ENCODE results near the gene TBPL1. TPM values are rescaled to one million over a fixed set of nuclear protein-coding genes. Genes with fewer than 3 reads are reported as not detected.

Gene TBPL1
- total and polyA plus RNA-seq, 2 of the 13 experiments (the other 11 are each of a cell fraction or from before 2014, with no cell fraction given) = 25.3 to 39.3 TPM

- Histone ChIP-seq H3K4me3 (replicated peaks in 1 of 3; ENCODE audit: insufficient read depth in 1 of 3, low read depth in 2 of 3, low read length in 3 of 3) (no peak overlapping the region), H3K4me1 (ENCODE audit: insufficient read depth, low read length) (no peaks in the 10 kb centered on the region), H3K79me2 (ENCODE audit: insufficient read depth, low read length) (peaks cover 5% of the 10 kb centered on the region), H2AFZ (ENCODE audit: low read length) (no peak overlapping the region), H3K36me3 (replicated peaks in 1 of 2; ENCODE audit: control insufficient read depth in 1 of 2, insufficient read depth in 2 of 2, low read length in 2 of 2) (no peaks in the 10 kb centered on the region), H3K27me3 (ENCODE audit: control insufficient read depth in 1 of 2, insufficient read depth in 2 of 2, low read length in 2 of 2) (no peaks in the 10 kb centered on the region), H3K27ac (ENCODE audit: extremely low read length, insufficient read depth, low read length) (no peak overlapping the region), H4K20me1 (ENCODE audit: insufficient read depth, low read length) (0 out of 2 replicates have a peak, but pooled peaks cover 3% of the 10 kb centered on the region), H3K4me2 (ENCODE audit: low read depth, low read length) (no peak overlapping the region), H3K9me3 (ENCODE audit: low read length) (no peaks in the 10 kb centered on the region), H3K9ac (ENCODE audit: insufficient read depth, low read depth, low read length) (no peak overlapping the region)
- CTCF ChIA-PET (ENCODE audit: low intra/inter-chr PET ratio, low total read pairs) = no interaction called here
- POLR2A ChIA-PET = no interaction called here
- intact Hi-C loops (cut with micrococcal nuclease; ENCODE audit: unreplicated experiment) = no loop called here
- no peak for ATAC-seq
- WGBS (ENCODE audit: low lambda C conversion rate) = 100% methylated on average over 1 of the region's 1 CpG
- no peak for FAIRE-seq
- in situ Hi-C loops (cut with HindIII; ENCODE audit: extremely low pct_ligation_motif_present, low pct_unique_long_range_greater_than_20kb) = no loop called here
- BruUV-seq (replicated peaks) = no TSS peak
- no peak for TF ChIP-seq ZNF775 (CRISPR knock-in tag; IDR thresholded peaks at IDR 0.05; ENCODE audit: borderline replicate concordance)
- TF ChIP-seq, protein P1, sequence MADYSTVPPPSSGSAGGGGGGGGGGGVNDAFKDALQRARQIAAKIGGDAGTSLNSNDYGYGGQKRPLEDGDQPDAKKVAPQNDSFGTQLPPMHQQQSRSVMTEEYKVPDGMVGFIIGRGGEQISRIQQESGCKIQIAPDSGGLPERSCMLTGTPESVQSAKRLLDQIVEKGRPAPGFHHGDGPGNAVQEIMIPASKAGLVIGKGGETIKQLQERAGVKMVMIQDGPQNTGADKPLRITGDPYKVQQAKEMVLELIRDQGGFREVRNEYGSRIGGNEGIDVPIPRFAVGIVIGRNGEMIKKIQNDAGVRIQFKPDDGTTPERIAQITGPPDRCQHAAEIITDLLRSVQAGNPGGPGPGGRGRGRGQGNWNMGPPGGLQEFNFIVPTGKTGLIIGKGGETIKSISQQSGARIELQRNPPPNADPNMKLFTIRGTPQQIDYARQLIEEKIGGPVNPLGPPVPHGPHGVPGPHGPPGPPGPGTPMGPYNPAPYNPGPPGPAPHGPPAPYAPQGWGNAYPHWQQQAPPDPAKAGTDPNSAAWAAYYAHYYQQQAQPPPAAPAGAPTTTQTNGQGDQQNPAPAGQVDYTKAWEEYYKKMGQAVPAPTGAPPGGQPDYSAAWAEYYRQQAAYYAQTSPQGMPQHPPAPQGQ (CRISPR knock-in tag; IDR thresholded peaks at IDR 0.05; ENCODE audit: borderline replicate concordance) = no peak
- TF ChIP-seq, protein P2, sequence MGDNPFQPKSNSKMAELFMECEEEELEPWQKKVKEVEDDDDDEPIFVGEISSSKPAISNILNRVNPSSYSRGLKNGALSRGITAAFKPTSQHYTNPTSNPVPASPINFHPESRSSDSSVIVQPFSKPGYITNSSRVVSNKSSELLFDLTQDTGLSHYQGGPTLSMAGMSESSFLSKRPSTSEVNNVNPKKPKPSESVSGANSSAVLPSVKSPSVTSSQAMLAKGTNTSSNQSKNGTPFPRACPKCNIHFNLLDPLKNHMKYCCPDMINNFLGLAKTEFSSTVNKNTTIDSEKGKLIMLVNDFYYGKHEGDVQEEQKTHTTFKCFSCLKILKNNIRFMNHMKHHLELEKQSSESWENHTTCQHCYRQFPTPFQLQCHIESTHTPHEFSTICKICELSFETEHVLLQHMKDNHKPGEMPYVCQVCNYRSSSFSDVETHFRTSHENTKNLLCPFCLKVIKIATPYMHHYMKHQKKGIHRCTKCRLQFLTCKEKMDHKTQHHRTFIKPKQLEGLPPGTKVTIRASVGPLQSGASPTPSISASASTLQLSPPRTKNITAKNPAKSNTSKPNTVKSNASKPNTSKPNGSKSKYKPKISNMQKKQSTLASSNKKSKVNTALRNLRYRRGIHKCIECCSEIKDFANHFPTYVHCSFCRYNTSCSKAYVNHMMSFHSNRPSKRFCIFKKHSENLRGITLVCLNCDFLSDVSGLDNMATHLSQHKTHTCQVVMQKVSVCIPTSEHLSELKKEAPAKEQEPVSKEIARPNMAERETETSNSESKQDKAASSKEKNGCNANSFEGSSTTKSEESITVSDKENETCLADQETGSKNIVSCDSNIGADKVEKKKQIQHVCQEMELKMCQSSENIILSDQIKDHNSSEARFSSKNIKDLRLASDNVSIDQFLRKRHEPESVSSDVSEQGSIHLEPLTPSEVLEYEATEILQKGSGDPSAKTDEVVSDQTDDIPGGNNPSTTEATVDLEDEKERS (CRISPR knock-in tag; IDR thresholded peaks at IDR 0.05) = no peak
- no peak for TF ChIP-seq MNT (IDR thresholded peaks at IDR 0.05)
- TF ChIP-seq SOX13 (IDR thresholded peaks at IDR 0.05) = no peak
- TF ChIP-seq SOX13 (CRISPR knock-in tag; conservative IDR thresholded peaks at IDR 0.05 in 1 of 2, IDR thresholded peaks at IDR 0.05 in 1 of 2) = no peak
- no peak for TF ChIP-seq AKAP8 (CRISPR knock-in tag; IDR thresholded peaks at IDR 0.05)
- TF ChIP-seq MATR3 (CRISPR knock-in tag; IDR thresholded peaks at IDR 0.05) = no peak
- no peak for TF ChIP-seq ZNF7 (CRISPR knock-in tag; IDR thresholded peaks at IDR 0.05)
- TF ChIP-seq SP5 (CRISPR knock-in tag; IDR thresholded peaks at IDR 0.05; ENCODE audit: borderline replicate concordance, low read depth) = no peak
- TF ChIP-seq PPARG (CRISPR knock-in tag; conservative IDR thresholded peaks at IDR 0.05) = no peak
- TF ChIP-seq SMARCC2 (IDR thresholded peaks at IDR 0.05) = no peak
- TF ChIP-seq, protein P3, sequence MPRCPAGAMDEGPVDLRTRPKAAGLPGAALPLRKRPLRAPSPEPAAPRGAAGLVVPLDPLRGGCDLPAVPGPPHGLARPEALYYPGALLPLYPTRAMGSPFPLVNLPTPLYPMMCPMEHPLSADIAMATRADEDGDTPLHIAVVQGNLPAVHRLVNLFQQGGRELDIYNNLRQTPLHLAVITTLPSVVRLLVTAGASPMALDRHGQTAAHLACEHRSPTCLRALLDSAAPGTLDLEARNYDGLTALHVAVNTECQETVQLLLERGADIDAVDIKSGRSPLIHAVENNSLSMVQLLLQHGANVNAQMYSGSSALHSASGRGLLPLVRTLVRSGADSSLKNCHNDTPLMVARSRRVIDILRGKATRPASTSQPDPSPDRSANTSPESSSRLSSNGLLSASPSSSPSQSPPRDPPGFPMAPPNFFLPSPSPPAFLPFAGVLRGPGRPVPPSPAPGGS (CRISPR knock-in tag; IDR thresholded peaks at IDR 0.05) = no peak
- no peak for TF ChIP-seq ZNF235 (CRISPR knock-in tag; IDR thresholded peaks at IDR 0.05; ENCODE audit: borderline replicate concordance)
- TF ChIP-seq, protein P4, sequence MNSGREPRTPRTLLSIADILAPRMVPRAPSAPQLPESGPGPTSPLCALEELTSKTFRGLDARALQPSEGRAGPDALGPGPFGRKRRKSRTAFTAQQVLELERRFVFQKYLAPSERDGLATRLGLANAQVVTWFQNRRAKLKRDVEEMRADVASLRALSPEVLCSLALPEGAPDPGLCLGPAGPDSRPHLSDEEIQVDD (CRISPR knock-in tag; IDR thresholded peaks at IDR 0.05; ENCODE audit: borderline replicate concordance) = no peak
- TF ChIP-seq ZBTB1 (CRISPR knock-in tag; IDR thresholded peaks at IDR 0.05; ENCODE audit: borderline replicate concordance) = no peak
- no peak for TF ChIP-seq ZNF33B (CRISPR knock-in tag; IDR thresholded peaks at IDR 0.05)
- no peak for DNase-seq (ENCODE audit: low spot score)
Measured at GRCh38 chr6:133969285-133969920, 16.4 kb downstream of the TBPL1 start.
